Caco-2 (cell line): ENCODE data around the gene RNF11. TPM values are rescaled to one million over a fixed set of nuclear protein-coding genes. Genes with fewer than 3 reads are reported as not detected.

Source experiments
- BruUV-seq: library from RNA; stranded (reverse); fragments of 400-500 nt; replicated peaks from 2 replicates; lab custom pipeline; 2021; lab: Mats Ljungman, UMichigan
- CTCF ChIA-PET: fragments of 300-600 bp; sonication (Branson Sonifier 250); formaldehyde crosslinking; loops from one replicate; lab custom pipeline; 2022; ENCODE audit warnings: antibody characterized with exemption; lab: Charles Lee
- POLR2A ChIA-PET: fragments of 300-600 bp; sonication (Branson Sonifier 250); formaldehyde crosslinking; loops from one replicate; lab custom pipeline; 2022; ENCODE audit warnings: antibody characterized with exemption; lab: Charles Lee
- DNase-seq, 2 experiments: peaks; one replicate each; pipeline versions ENCODE4 v3.0.0 to v3.0.0-alpha.2; 2020 to 2022
- H3K27me3 ChIP-seq: replicated peaks from 2 replicates; pipeline ENCODE4 v1.6.0; 2011; ENCODE audit warnings: low read length; ENCODE audit not compliant: control insufficient read depth, insufficient read depth
- H3K36me3 ChIP-seq: 2 replicates; pipeline ENCODE4 v1.5.1; 2011; ENCODE audit warnings: low read length; ENCODE audit not compliant: control insufficient read depth, insufficient read depth
- H3K4me1 ChIP-seq: fragments of 250-450 bp; sonication (Bioruptor Pico); 2 replicates; pipeline ENCODE4 v1.5.1; 2020; ENCODE audit warnings: mild to moderate bottlenecking
- H3K4me3 ChIP-seq: 2 replicates; pipeline ENCODE4 v1.5.1; 2011; ENCODE audit warnings: low read depth, mild to moderate bottlenecking, control low read depth, low read length
- H3K9me3 ChIP-seq: fragments of 250-450 bp; sonication (Bioruptor Pico); 2 replicates; pipeline ENCODE4 v1.5.1; 2020; ENCODE audit warnings: mild to moderate bottlenecking, moderate library complexity
- H3K27ac Mint-ChIP-seq: one replicate; pipeline ENCODE4 v1.8.0; 2022; ENCODE audit warnings: mixed read lengths; ENCODE audit not compliant: unreplicated experiment
- H3K27me3 Mint-ChIP-seq: one replicate; pipeline ENCODE4 v1.8.0; 2022; ENCODE audit warnings: mixed read lengths; ENCODE audit not compliant: insufficient read depth, unreplicated experiment
- H3K36me3 Mint-ChIP-seq: one replicate; pipeline ENCODE4 v1.8.0; 2022; ENCODE audit warnings: mild to moderate bottlenecking, mixed read lengths; ENCODE audit not compliant: insufficient read depth, unreplicated experiment
- H3K4me1 Mint-ChIP-seq: one replicate; pipeline ENCODE4 v1.8.0; 2022; ENCODE audit warnings: low read depth, mixed read lengths; ENCODE audit not compliant: unreplicated experiment
- H3K4me3 Mint-ChIP-seq: one replicate; pipeline ENCODE4 v1.8.0; 2022; ENCODE audit warnings: mild to moderate bottlenecking, moderate library complexity, mixed read lengths; ENCODE audit not compliant: unreplicated experiment
- H3K9me3 Mint-ChIP-seq: one replicate; pipeline ENCODE4 v1.8.0; 2022; ENCODE audit warnings: mixed read lengths; ENCODE audit not compliant: unreplicated experiment
- CTCF ChIP-seq, 2 experiments: fragments of 200-600 bp in 1 of 2; IDR thresholded peaks; 1 replicate in 1 of 2; 2 replicates in 1 of 2; pipeline versions ENCODE4 v1.5.1 to v1.8.0; 2011 to 2022; ENCODE audit warnings: antibody characterized with exemption in 1 of 2, control low read depth in 1 of 2, inconsistent platforms in 1 of 2, low read depth in 1 of 2, low read length in 1 of 2, mild to moderate bottlenecking in 1 of 2, moderate library complexity in 1 of 2; ENCODE audit not compliant: insufficient read depth in 1 of 2, severe bottlenecking in 1 of 2, unreplicated experiment in 1 of 2
- intact Hi-C: fragments of 100-400 bp; cut with micrococcal nuclease; formaldehyde crosslinking; loops from one replicate; pipeline ENCODE4 v1.10.0; 2022; ENCODE audit not compliant: unreplicated experiment
- total RNA-seq: library from RNA; stranded (reverse); gene quantifications from 2 replicates; pipeline ENCODE4 v1.2.3, GENCODE V29; 2022

Gene RNF11
- total RNA-seq, 1 experiment from 2014 or later, result 44.1 TPM

- Histone ChIP-seq H3K27me3 (no peaks in the 10 kb centered on the region), H3K4me1 (peaks cover 10% of the 10 kb centered on the region), H3K36me3 (no peaks in the 10 kb centered on the region; the same call in 1 of the 2 replicates), H3K9me3 (no peaks in the 10 kb centered on the region), H3K4me3 (no peak overlapping the region)
- Mint-ChIP-seq H3K4me1 (peaks cover 13% of the 10 kb centered on the region), H3K27ac (peak overlapping the region; percentile 88), H3K9me3 (no peaks in the 10 kb centered on the region), H3K4me3 (no peak overlapping the region), H3K36me3 (peaks cover 19% of the 10 kb centered on the region), H3K27me3 (no peaks in the 10 kb centered on the region)
- CTCF ChIA-PET, result interaction anchor here (0.5 to 1.8 kb wide), 4 partner anchors 10 to 352 kb away, joined by 3 to 15 read pairs (median 6); partner anchors contain the start of gene RNF11
- no TSS peak for BruUV-seq
- POLR2A ChIA-PET, result no interaction called here
- intact Hi-C loops, result loop anchor here (2.0 kb wide), 1 partner anchor 207 kb away; no protein-coding TSS in a partner anchor
- no peak for TF ChIP-seq CTCF (IDR thresholded peaks at IDR 0.05; ENCODE audit: insufficient read depth in 1 of 2, low read depth in 1 of 2, low read length in 1 of 2, severe bottlenecking in 1 of 2, unreplicated experiment in 1 of 2)
- DNase-seq, result no peak
Measured at GRCh38 chr1:51295926-51296325, 59.9 kb downstream of the RNF11 start.

DNA sequence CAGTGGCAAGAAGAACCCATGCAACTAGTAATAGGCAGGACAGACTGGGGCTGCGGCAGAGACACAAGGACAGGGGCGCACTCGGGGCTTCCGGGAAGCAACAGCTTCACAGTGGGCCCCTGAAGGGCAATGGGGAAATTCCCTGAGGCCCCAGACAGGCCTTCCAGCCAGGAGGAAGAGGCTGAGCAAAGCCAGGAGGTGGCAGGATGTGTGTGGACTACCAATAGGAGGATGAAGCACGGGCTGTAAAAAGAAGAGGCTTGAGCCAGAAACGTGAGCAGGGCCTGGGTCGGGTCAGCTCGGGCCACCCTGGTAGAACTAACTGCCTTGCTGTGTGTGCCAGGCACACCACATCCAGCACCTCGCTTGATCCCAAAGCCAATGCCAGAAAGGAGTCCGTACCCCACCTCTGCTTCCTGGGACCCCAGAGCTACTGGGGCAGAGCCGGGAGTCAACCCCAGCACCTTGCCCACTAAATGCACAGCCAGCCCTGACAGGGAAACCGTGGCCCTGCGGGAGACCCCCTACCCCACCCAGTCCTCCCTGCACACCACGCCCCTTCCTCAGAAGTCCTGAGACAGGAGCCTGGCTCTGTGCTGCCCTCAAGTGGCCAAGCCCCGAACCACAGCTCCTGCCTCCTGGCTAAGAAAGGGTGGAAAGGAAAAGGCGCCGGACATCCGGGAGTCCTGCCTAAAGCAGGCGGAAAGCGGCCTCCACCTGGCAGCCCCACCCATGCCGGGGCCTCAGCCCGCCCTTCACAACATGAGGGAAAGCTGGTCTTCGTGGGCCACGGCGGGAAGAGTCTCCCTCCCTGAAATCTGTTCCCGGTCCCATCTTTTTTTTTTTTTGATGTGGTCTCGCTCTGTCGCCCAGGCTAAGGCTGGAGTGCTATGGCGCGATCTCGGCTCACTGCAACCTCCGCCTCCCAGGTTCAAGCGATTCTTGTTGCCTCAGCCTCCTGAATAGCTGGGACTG lies 60.6 kb downstream of the RNF11 start:
- no TSS peak for BruUV-seq
- CTCF ChIA-PET, result interaction anchor here (0.6 to 1.8 kb wide), 5 partner anchors 9 to 1257 kb away, joined by 3 to 15 read pairs (median 5); partner anchors contain the start of gene RNF11

More for the DNA sequence above, 60.6 kb downstream of the RNF11 start:
- Histone ChIP-seq H3K36me3 (no peaks in the 10 kb centered on the region; the same call in 1 of the 2 replicates), H3K9me3 (no peaks in the 10 kb centered on the region), H3K4me1 (peaks cover 10% of the 10 kb centered on the region), H3K27me3 (no peaks in the 10 kb centered on the region), H3K4me3 (peak overlapping the region; percentile 20)
- peak overlapping the region; percentile 74 for H3K4me3 Mint-ChIP-seq
- POLR2A ChIA-PET, result interaction anchor here (0.7 kb wide), 1 partner anchor 225 kb away, joined by 3 read pairs; no protein-coding TSS in a partner anchor
- no peaks in the 10 kb centered on the region for H3K27me3 Mint-ChIP-seq
- H3K4me1 Mint-ChIP-seq, result peaks cover 13% of the 10 kb centered on the region
- H3K9me3 Mint-ChIP-seq, result no peaks in the 10 kb centered on the region
- TF ChIP-seq CTCF (IDR thresholded peaks at IDR 0.05; ENCODE audit: insufficient read depth in 1 of 2, low read depth in 1 of 2, low read length in 1 of 2, severe bottlenecking in 1 of 2, unreplicated experiment in 1 of 2), result peak; percentile 81 to 87
- peak; percentile 83 to 88 for DNase-seq
- peaks cover 19% of the 10 kb centered on the region for H3K36me3 Mint-ChIP-seq
- H3K27ac Mint-ChIP-seq, result peak overlapping the region; percentile 88
- intact Hi-C loops, result loop anchor here (1.0 to 2.0 kb wide), 2 partner anchors 58 to 208 kb away; no protein-coding TSS in a partner anchor
